K562 (cell line): ENCODE measurements around the gene CUX1. TPM values are rescaled to one million over a fixed set of nuclear protein-coding genes. Genes with fewer than 3 reads are reported as not detected.
A peak's percentile ranks its signal among the peaks of the same experiment; 100 is the strongest.

Experiments used
- ATAC-seq: fragments of 200-7000 bp; cut with Tn5 transposase; 3 replicates; pipeline ENCODE4 v1.9.1; 2020; ENCODE audit warnings: moderate library complexity
- BruUV-seq: library from RNA; stranded (reverse); fragments of 400-500 nt; replicated peaks from 2 replicates; lab custom pipeline; 2021; lab: Mats Ljungman, UMichigan
- CTCF ChIA-PET: fragments of 300-600 bp; formaldehyde crosslinking; extraction: SDS; loops from one replicate; lab custom pipeline; 2021; ENCODE audit warnings: low intra/inter-chr PET ratio; lab: Yijun Ruan, JAX
- POLR2A ChIA-PET: fragments of 300-600, 350-650 bp; sonication (Branson Sonifier 250); formaldehyde crosslinking; extraction: SDS; loops from one replicate; lab custom pipeline; 2021; ENCODE audit warnings: antibody characterized with exemption, inconsistent platforms; lab: Yijun Ruan, JAX
- DNase-seq, 4 experiments: peaks; one replicate each; pipeline versions ENCODE4 v3.0.0 to v3.0.0-alpha.2; 2011 to 2018; ENCODE audit warnings: low spot score in 3 of 4, mixed read lengths in 3 of 4; ENCODE audit errors: extremely low read depth in 1 of 4
- FAIRE-seq: peaks from 2 replicates; lab custom pipeline; 2011; peaks lifted over from hg19 to GRCh38; lab: Jason Lieb, UNC
- H2AFZ ChIP-seq: 2 replicates; pipeline ENCODE4 v1.6.0; 2011; ENCODE audit warnings: low read depth, low read length, control low read depth, inconsistent platforms
- H3K27ac ChIP-seq: fragments of 200-600 bp; 3 replicates; pipeline ENCODE4 v1.8.0; 2011; ENCODE audit warnings: low read depth, mild to moderate bottlenecking, control low read depth, inconsistent platforms, low read length, moderate library complexity, mixed read lengths; ENCODE audit errors: extremely low read depth
- H3K27me3 ChIP-seq, 2 experiments: fragments of 300-600 bp in 1 of 2; 2 replicates in 1 of 2; 3 replicates in 1 of 2; pipeline versions ENCODE4 v1.6.0 to v1.8.0; 2011; ENCODE audit warnings: inconsistent platforms in 2 of 2, low read length in 2 of 2, mild to moderate bottlenecking in 1 of 2, mixed read lengths in 1 of 2, moderate library complexity in 1 of 2; ENCODE audit not compliant: control insufficient read depth in 2 of 2, insufficient read depth in 2 of 2
- H3K36me3 ChIP-seq: fragments of 300-600 bp; 3 replicates; pipeline ENCODE4 v1.8.0; 2011; ENCODE audit warnings: mild to moderate bottlenecking, low read length, inconsistent platforms; ENCODE audit not compliant: control insufficient read depth, insufficient read depth
- H3K4me1 ChIP-seq, 2 experiments: fragments of 200-600 bp in 1 of 2; replicated peaks in 1 of 2; 2 replicates in 1 of 2; 3 replicates in 1 of 2; pipeline versions ENCODE4 v1.5.1 to v1.8.0; 2011; ENCODE audit warnings: inconsistent platforms in 2 of 2, low read length in 2 of 2, mild to moderate bottlenecking in 1 of 2, mixed read lengths in 1 of 2, moderate library complexity in 1 of 2; ENCODE audit not compliant: control insufficient read depth in 2 of 2, insufficient read depth in 2 of 2
- H3K4me2 ChIP-seq: 2 replicates; pipeline ENCODE4 v1.6.1; 2011; ENCODE audit warnings: low read length, control low read depth, inconsistent platforms, mixed read lengths; ENCODE audit not compliant: insufficient read depth
- H3K4me3 ChIP-seq: fragments of 200-600 bp; sonication (generic), shearing (Covaris generic); 2 replicates; pipeline ENCODE4 v1.5.1; 2016; ENCODE audit warnings: control low read depth, inconsistent platforms
- H3K79me2 ChIP-seq: fragments of 200-600 bp; 3 replicates; pipeline ENCODE4 v1.8.0; 2011; ENCODE audit warnings: low read length, inconsistent platforms; ENCODE audit not compliant: control insufficient read depth, insufficient read depth
- H3K9ac ChIP-seq, 2 experiments: 2 replicates each; pipeline versions ENCODE4 v1.6.0 to v1.6.1; 2011; ENCODE audit warnings: low read depth in 2 of 2, low read length in 2 of 2, control low read depth in 1 of 2, inconsistent platforms in 1 of 2, mild to moderate bottlenecking in 1 of 2, mixed read lengths in 1 of 2; ENCODE audit not compliant: insufficient read depth in 1 of 2
- H3K9me1 ChIP-seq: one replicate; pipeline ENCODE4 v1.6.0; 2011; ENCODE audit warnings: inconsistent platforms, mild to moderate bottlenecking, low read length, moderate library complexity; ENCODE audit not compliant: control insufficient read depth, insufficient read depth
- H3K9me3 ChIP-seq: replicated peaks from 2 replicates; pipeline ENCODE4 v1.5.1; 2011; ENCODE audit warnings: low read depth, low read length, inconsistent platforms; ENCODE audit not compliant: control insufficient read depth, insufficient read depth
- H4K20me1 ChIP-seq: replicated peaks from 2 replicates; pipeline ENCODE4 v1.6.1; 2011; ENCODE audit warnings: low read length, inconsistent platforms, mixed read lengths; ENCODE audit not compliant: control insufficient read depth, insufficient read depth
- BRD4 ChIP-seq: fragments of 200-600 bp; sonication (generic); IDR thresholded peaks from 2 replicates; pipeline ENCODE4 v1.6.1; 2017; ENCODE audit warnings: inconsistent platforms
- DEAF1 ChIP-seq: fragments of 450-650 bp; formaldehyde crosslinking; IDR thresholded peaks from 2 replicates; pipeline ENCODE4 v1.4.0; 2020; ENCODE audit warnings: mild to moderate bottlenecking, moderate library complexity
- HIVEP1 ChIP-seq: fragments of 250-450 bp; sonication (Bioruptor Pico); IDR thresholded peaks from 2 replicates; pipeline ENCODE4 v1.4.0; 2020; ENCODE audit warnings: mild to moderate bottlenecking
- HNRNPL ChIP-seq: fragments of 200-400 bp; formaldehyde crosslinking; IDR thresholded peaks from 2 replicates; pipeline ENCODE4 v1.6.1; 2017; ENCODE audit warnings: low read depth, mild to moderate bottlenecking, low read length
- KAT8 ChIP-seq: fragments of 450-650 bp; IDR thresholded peaks from 2 replicates; pipeline ENCODE4 v1.6.1; 2016; ENCODE audit warnings: low read depth, mild to moderate bottlenecking
- NFE2L1 ChIP-seq: fragments of 450-650 bp; IDR thresholded peaks from 2 replicates; pipeline ENCODE4 v1.6.1; 2016; ENCODE audit warnings: missing genetic modification characterization, low read depth, mild to moderate bottlenecking, missing compliant biosample characterization, moderate library complexity, borderline replicate concordance
- NFIC ChIP-seq: fragments of 450-650 bp; IDR thresholded peaks from 2 replicates; pipeline ENCODE4 v1.6.1; 2017; ENCODE audit warnings: mild to moderate bottlenecking, inconsistent platforms
- SAFB ChIP-seq: fragments of 200-400 bp; formaldehyde crosslinking; IDR thresholded peaks from 2 replicates; pipeline ENCODE4 v1.6.1; 2017; ENCODE audit warnings: low read depth, low read length, borderline replicate concordance
- SLC30A9 ChIP-seq: fragments of 250-450 bp; sonication (Bioruptor Pico); IDR thresholded peaks from 2 replicates; pipeline ENCODE4 v1.8.0; 2022; ENCODE audit warnings: mild to moderate bottlenecking, moderate library complexity
- YBX1 ChIP-seq: fragments of 450-650 bp; IDR thresholded peaks from 2 replicates; pipeline ENCODE4 v1.7.1; 2016; ENCODE audit warnings: mild to moderate bottlenecking
- ZBTB17 ChIP-seq: fragments of 450-650 bp; formaldehyde crosslinking; IDR thresholded peaks from 2 replicates; pipeline ENCODE4 v1.4.0; 2020; ENCODE audit warnings: mild to moderate bottlenecking
- ZNF232 ChIP-seq: sonication (generic); formaldehyde crosslinking; IDR thresholded peaks from 2 replicates; pipeline ENCODE4 v1.8.0; 2022; ENCODE audit warnings: mild to moderate bottlenecking, missing genetic modification reagents
- ZNF592 ChIP-seq: fragments of 450-650 bp; IDR thresholded peaks from 2 replicates; pipeline ENCODE4 v1.6.1; 2017; ENCODE audit warnings: antibody characterized with exemption, mild to moderate bottlenecking
- ZNF707 ChIP-seq: fragments of 250-450 bp; sonication (Bioruptor Pico); conservative IDR thresholded peaks from 2 replicates; pipeline ENCODE4 v1.8.0; 2022; ENCODE audit warnings: inconsistent platforms, mild to moderate bottlenecking, moderate library complexity
- ZNF780A ChIP-seq: fragments of 250-450 bp; sonication (Bioruptor Pico); IDR thresholded peaks from 2 replicates; pipeline ENCODE4 v1.5.0; 2021; ENCODE audit warnings: mild to moderate bottlenecking
- WGBS: fragments of 100-300 bp; shearing (Covaris generic); methylation state at CpG from one replicate; pipeline ENCODE4 v1.1.6; 2016; ENCODE audit warnings: low coverage, mixed read lengths; ENCODE audit not compliant: insufficient coverage; ENCODE audit errors: missing lambda C conversion rate; 5-methylcytosine and 5-hydroxymethylcytosine counted together
- in situ Hi-C: fragments of 300-500 bp; cut with MboI; formaldehyde crosslinking; loops from 4 replicates; pipeline ENCODE4 v1.15.0; 2018; ENCODE audit warnings: inconsistent platforms, mixed read lengths
- intact Hi-C: fragments of 100-400 bp; cut with micrococcal nuclease; formaldehyde crosslinking; loops from 2 replicates; pipeline ENCODE4 v1.14.2; 2022
- polyA plus RNA-seq, 8 experiments: library from polyadenylated mRNA; depleted of rRNA in 4 of 8; stranded (reverse) in 5 of 8; unstranded in 3 of 8; fragments of >200 nt; fragmentation: Nextera tagmentation in 2 of 8; fragmentation: Illumina TruSeq in 1 of 8; extraction: Ambion mirVana in 2 of 8; extraction: Trizol in 1 of 8; gene quantifications; 2 replicates each; pipeline versions ENCODE4 v1.2.1 to v1.2.3, GENCODE V29; 2011 to 2014; ENCODE audit warnings: inconsistent platforms in 1 of 8, missing spikeins in 1 of 8
- total RNA-seq, 7 experiments: library from RNA; depleted of rRNA in 6 of 7; stranded (reverse); fragments of >200 nt in 6 of 7; fragmentation: Illumina TruSeq in 2 of 7; extraction: Trizol in 2 of 7; gene quantifications; 2 replicates each; pipeline versions ENCODE4 v1.2.1 to v1.2.3, GENCODE V29; 2011 to 2021; ENCODE audit warnings: low replicate concordance in 1 of 7

The CUX1 gene
- total and polyA plus RNA-seq, 9 of the 15 experiments (the other 6 are each of a cell fraction or from before 2014, with no cell fraction given): 3.6 to 55.3 (median 25.2) TPM

- BruUV-seq: no TSS peak
- H3K4me3 ChIP-seq: no peak overlapping the region
- intact Hi-C loops (no loop called here), in situ Hi-C loops (no loop called here)
- peak overlapping the region in 1 of 2 experiments; percentile 42; a peak in 1 of 4 replicates for H3K9ac ChIP-seq
- H3K9me3 ChIP-seq: no peaks in the 10 kb centered on the region; the same call in 1 of the 2 replicates
- H3K4me2 ChIP-seq: no peak overlapping the region
- DNase-seq (no peak), FAIRE-seq (peak; percentile 48), ATAC-seq (no peak)
- H4K20me1 ChIP-seq: peaks cover 7% of the 10 kb centered on the region; the same call in 1 of the 2 replicates
- peaks cover 8% of the 10 kb centered on the region; the same call in 1 of the 3 replicates for H3K36me3 ChIP-seq
- H3K27ac ChIP-seq: no peak overlapping the region
- ChIA-PET POLR2A (interaction anchor here (0.5 to 1.1 kb wide), 6 partner anchors 14 to 104 kb away, joined by 3 to 5 read pairs (median 3); no protein-coding TSS in a partner anchor), CTCF (interaction anchor here (0.6 kb wide), 1 partner anchor 9 kb away, joined by 3 read pairs; no protein-coding TSS in a partner anchor)
- H3K9me1 ChIP-seq: no peaks in the 10 kb centered on the region
- H3K4me1 ChIP-seq: peaks cover 3 to 23% of the 10 kb centered on the region in 2 experiments; a peak in 3 of 5 replicates
- no peak overlapping the region for H2AFZ ChIP-seq
- 77% methylated on average over 14 of the region's 14 CpGs for WGBS
- no peaks in the 10 kb centered on the region for H3K27me3 ChIP-seq
- H3K79me2 ChIP-seq: peaks cover 3% of the 10 kb centered on the region; the same call in 1 of the 3 replicates
- TF ChIP-seq ZNF592 (no peak), SLC30A9 (CRISPR knock-in tag) (no peak), ZNF780A (CRISPR knock-in tag) (no peak), NFIC (no peak), KAT8 (no peak), DEAF1 (CRISPR knock-in tag) (no peak), NFE2L1 (tag) (no peak), ZBTB17 (CRISPR knock-in tag) (no peak), HIVEP1 (CRISPR knock-in tag) (no peak), HNRNPL (no peak), ZNF232 (CRISPR knock-in tag) (no peak), ZNF707 (CRISPR knock-in tag) (no peak), SAFB (no peak), BRD4 (no peak), YBX1 (no peak)
These were observed 167.9 kb downstream of the CUX1 start for GRCh38 chr7:101985057-101985902.
